ENCODE data around the gene AOC3.

GRCh38 chr17:42849451-42850181 lies 1.4 kb upstream of the AOC3 start:
- TF ChIP-seq POLR2A (IDR thresholded peaks at IDR 0.05) (no peak), CTCF (IDR thresholded peaks at IDR 0.05 in 4 of 5, conservative IDR thresholded peaks at IDR 0.05 in 1 of 5) (no peak)
